SK-N-SH (cell line): ENCODE measurements around the gene BCAS3. TPM values are rescaled to one million over a fixed set of nuclear protein-coding genes. Genes with fewer than 3 reads are reported as not detected.

Experiments
- CTCF ChIA-PET: fragments of 300-600, 350-600 bp; formaldehyde crosslinking; extraction: SDS; loops from one replicate; lab custom pipeline; 2021; lab: Yijun Ruan, JAX
- POLR2A ChIA-PET: fragments of 350-600 bp; sonication (Branson Sonifier 250); formaldehyde crosslinking; extraction: SDS; loops from one replicate; lab custom pipeline; 2020; ENCODE audit warnings: antibody characterized with exemption, inconsistent platforms; lab: Yijun Ruan, JAX
- DNase-seq: peaks from one replicate; pipeline ENCODE4 v3.0.0; 2012
- H2AFZ ChIP-seq: fragments of 200-600 bp; sonication (generic); 2 replicates; pipeline ENCODE4 v1.8.1; 2016; ENCODE audit warnings: antibody characterized with exemption, mild to moderate bottlenecking, low read depth
- H3F3A ChIP-seq: fragments of 200-600 bp; sonication (generic); replicated peaks from 2 replicates; pipeline ENCODE3; 2016; ENCODE audit warnings: antibody characterized with exemption, mild to moderate bottlenecking; ENCODE audit not compliant: insufficient read depth
- H3K27ac ChIP-seq, 2 experiments: fragments of 200-500 bp in 1 of 2; fragments of 200-600 bp in 1 of 2; sonication (Bioruptor generic) in 1 of 2; sonication (generic), shearing (Covaris generic) in 1 of 2; 2 replicates each; pipeline versions ENCODE4 v1.5.1 to v1.6.1; 2014 to 2016; ENCODE audit warnings: low read depth in 2 of 2, inconsistent platforms in 1 of 2, low read length in 1 of 2, mild to moderate bottlenecking in 1 of 2, mixed read lengths in 1 of 2
- H3K27me3 ChIP-seq: fragments of 200-600 bp; sonication (generic), shearing (Covaris generic); 2 replicates; pipeline ENCODE4 v1.6.1; 2016; ENCODE audit warnings: mixed run types; ENCODE audit not compliant: insufficient read depth
- H3K36me3 ChIP-seq, 2 experiments: fragments of 200-500 bp in 1 of 2; fragments of 200-600 bp in 1 of 2; sonication (Bioruptor generic) in 1 of 2; sonication (generic) in 1 of 2; replicated peaks in 1 of 2; 2 replicates each; pipeline versions ENCODE3 to v1.5.1; 2014 to 2016; ENCODE audit warnings: low read length in 1 of 2, mild to moderate bottlenecking in 1 of 2; ENCODE audit not compliant: insufficient read depth in 2 of 2, control insufficient read depth in 1 of 2
- H3K4me1 ChIP-seq, 2 experiments: fragments of 200-500 bp in 1 of 2; fragments of 200-600 bp in 1 of 2; sonication (Bioruptor generic) in 1 of 2; sonication (generic), shearing (Covaris generic) in 1 of 2; 2 replicates each; pipeline versions ENCODE4 v1.5.1 to v1.6.1; 2014 to 2016; ENCODE audit warnings: low read depth in 1 of 2, low read length in 1 of 2, mixed run types in 1 of 2; ENCODE audit not compliant: insufficient read depth in 2 of 2, control insufficient read depth in 1 of 2
- H3K4me2 ChIP-seq: fragments of 200-600 bp; sonication (generic), shearing (Covaris generic); 2 replicates; pipeline ENCODE4 v1.6.1; 2017; ENCODE audit warnings: mixed run types
- H3K4me3 ChIP-seq, 2 experiments: fragments of 200-500 bp in 1 of 2; fragments of 200-600 bp in 1 of 2; sonication (Bioruptor generic) in 1 of 2; sonication (generic), shearing (Covaris generic) in 1 of 2; 2 replicates each; pipeline versions ENCODE4 v1.5.1 to v1.8.1; 2014 to 2016; ENCODE audit warnings: low read depth in 2 of 2, inconsistent platforms in 1 of 2, low read length in 1 of 2, mild to moderate bottlenecking in 1 of 2, mixed read lengths in 1 of 2, moderate library complexity in 1 of 2
- H3K79me2 ChIP-seq: fragments of 200-600 bp; sonication (generic); 2 replicates; pipeline ENCODE4 v1.8.1; 2017; ENCODE audit warnings: mild to moderate bottlenecking; ENCODE audit not compliant: insufficient read depth
- H3K9ac ChIP-seq: fragments of 200-600 bp; sonication (generic); 2 replicates; pipeline ENCODE4 v1.6.1; 2017; ENCODE audit warnings: mixed run types
- H3K9me2 ChIP-seq: fragments of 200-600 bp; sonication (generic); 2 replicates; pipeline ENCODE4 v1.6.1; 2017; ENCODE audit warnings: mixed run types
- H3K9me3 ChIP-seq: fragments of 200-600 bp; sonication (generic); 2 replicates; pipeline ENCODE4 v1.6.1; 2017; ENCODE audit warnings: mixed run types, mild to moderate bottlenecking, moderate library complexity
- H4K20me1 ChIP-seq: fragments of 200-600 bp; sonication (generic); 2 replicates; pipeline ENCODE4 v1.6.1; 2017; ENCODE audit warnings: mild to moderate bottlenecking, mixed run types; ENCODE audit not compliant: insufficient read depth
- CHD2 ChIP-seq: fragments of 150-350 bp; IDR thresholded peaks from 2 replicates; pipeline ENCODE4 v1.6.1; 2018; ENCODE audit warnings: low read length; ENCODE audit not compliant: partially characterized antibody
- EP300 ChIP-seq, 2 experiments: IDR thresholded peaks; 2 replicates each; pipeline versions ENCODE4 v1.4.0 to v1.6.1; 2012; ENCODE audit warnings: borderline replicate concordance in 1 of 2, low read depth in 1 of 2, low read length in 1 of 2
- EZH2phosphoT487 ChIP-seq: fragments of 200-600 bp; sonication (generic); IDR thresholded peaks from 2 replicates; pipeline ENCODE4 v1.6.1; 2017; ENCODE audit warnings: low read depth, mixed run types, mild to moderate bottlenecking, antibody characterized with exemption, moderate library complexity, borderline replicate concordance
- GABPA ChIP-seq: IDR thresholded peaks from 2 replicates; pipeline ENCODE4 v1.4.0; 2012; ENCODE audit warnings: low read depth, mild to moderate bottlenecking
- IRF3 ChIP-seq: fragments of 150-350 bp; IDR thresholded peaks from 2 replicates; pipeline ENCODE4 v1.6.1; 2016; ENCODE audit warnings: mild to moderate bottlenecking, low read depth, low read length
- JUND ChIP-seq: IDR thresholded peaks from 2 replicates; pipeline ENCODE4 v1.4.0; 2012
- MAX ChIP-seq: IDR thresholded peaks from 2 replicates; pipeline ENCODE4 v1.4.0; 2012; ENCODE audit warnings: low read depth
- MEF2A ChIP-seq: IDR thresholded peaks from 2 replicates; pipeline ENCODE4 v1.4.0; 2012; ENCODE audit warnings: low read depth, borderline replicate concordance
- PBX3 ChIP-seq: IDR thresholded peaks from 2 replicates; pipeline ENCODE4; 2012
- RAD21 ChIP-seq: IDR thresholded peaks from 2 replicates; pipeline ENCODE4 v1.6.1; 2012; ENCODE audit warnings: mild to moderate bottlenecking, low read length
- RCOR1 ChIP-seq: fragments of 150-350 bp; IDR thresholded peaks from 2 replicates; pipeline ENCODE4 v1.6.1; 2017; ENCODE audit warnings: antibody characterized with exemption, low read length
- RFX5 ChIP-seq: IDR thresholded peaks from 2 replicates; pipeline ENCODE4 v1.6.1; 2012; ENCODE audit warnings: mild to moderate bottlenecking, improper control_type of control experiment, low read length
- RXRA ChIP-seq: IDR thresholded peaks from 2 replicates; pipeline ENCODE4 v1.4.0; 2012; ENCODE audit warnings: low read depth, mild to moderate bottlenecking, borderline replicate concordance
- SIN3A ChIP-seq: IDR thresholded peaks from 2 replicates; pipeline ENCODE4 v1.6.1; 2012; ENCODE audit warnings: low read depth, mild to moderate bottlenecking, low read length, moderate library complexity, borderline replicate concordance
- TAF1 ChIP-seq: IDR thresholded peaks from 2 replicates; pipeline ENCODE4 v1.6.1; 2012; ENCODE audit warnings: low read depth, mild to moderate bottlenecking, low read length, moderate library complexity, borderline replicate concordance
- TCF12 ChIP-seq: IDR thresholded peaks from 2 replicates; pipeline ENCODE4 v1.4.0; 2012
- USF2 ChIP-seq: fragments of 150-350 bp; IDR thresholded peaks from 2 replicates; pipeline ENCODE4 v1.6.1; 2017; ENCODE audit warnings: antibody characterized with exemption, low read length, low read depth, borderline replicate concordance
- YY1 ChIP-seq: IDR thresholded peaks from 2 replicates; pipeline ENCODE4 v1.4.0; 2012; ENCODE audit warnings: low read depth, mild to moderate bottlenecking
- ZBTB33 ChIP-seq: IDR thresholded peaks from 2 replicates; pipeline ENCODE4 v1.4.0; 2012; ENCODE audit warnings: low read depth, borderline replicate concordance
- WGBS: methylation state at CpG from one replicate; pipeline ENCODE4 v1.1.6; 2017; ENCODE audit warnings: low lambda C conversion rate; 5-methylcytosine and 5-hydroxymethylcytosine counted together
- polyA plus RNA-seq, 3 experiments: library from polyadenylated mRNA; depleted of rRNA; stranded (reverse); fragments of >200 nt; gene quantifications; 2 replicates each; pipeline ENCODE4 v1.2.3, GENCODE V29; 2012

The BCAS3 gene
- polyA plus RNA-seq, 1 of the 3 experiments (the other 2 are of a cell fraction) = 5.9 TPM

- no peak for DNase-seq
- no peaks in the 10 kb centered on the region for H4K20me1 ChIP-seq
- H2AFZ ChIP-seq = no peak overlapping the region
- H3K4me2 ChIP-seq = no peak overlapping the region
- no peaks in the 10 kb centered on the region for H3K36me3 ChIP-seq
- TF ChIP-seq CHD2 (no peak), EZH2phosphoT487 (no peak), SIN3A (no peak)
- TF ChIP-seq, all 33 proteins: peak for 0
- H3K4me1 ChIP-seq = peaks cover 18 to 34% of the 10 kb centered on the region in 2 experiments
- no peaks in the 10 kb centered on the region for H3K9me2 ChIP-seq
- no peaks in the 10 kb centered on the region for H3K9me3 ChIP-seq
- peaks cover 24% of the 10 kb centered on the region for H3F3A ChIP-seq
- H3K79me2 ChIP-seq = no peaks in the 10 kb centered on the region
- H3K9ac ChIP-seq = no peak overlapping the region
- no peaks in the 10 kb centered on the region for H3K27me3 ChIP-seq
- 95% methylated on average over 7 of the region's 7 CpGs for WGBS
- POLR2A ChIA-PET = no interaction called here
- no peak overlapping the region for H3K4me3 ChIP-seq
- CTCF ChIA-PET = interaction anchor here (0.8 to 1.9 kb wide), 8 partner anchors 9 to 276 kb away, joined by 3 to 7 read pairs (median 4); no protein-coding TSS in a partner anchor
- H3K27ac ChIP-seq = no peak overlapping the region
Observed at GRCh38 chr17:61136296-61136695, 458.6 kb downstream of the BCAS3 start.

GRCh38 chr17:61139219-61139618 is 461.6 kb downstream of the BCAS3 start:
- ChIA-PET POLR2A (interaction anchor here (1.2 kb wide), 1 partner anchor 8 kb away, joined by 3 read pairs; no protein-coding TSS in a partner anchor), CTCF (interaction anchor here (0.7 to 2.2 kb wide), 2 partner anchors 273 to 384 kb away, joined by 3 to 8 read pairs; no protein-coding TSS in a partner anchor)
- Histone ChIP-seq H3K36me3 (no peaks in the 10 kb centered on the region), H3K9me3 (no peaks in the 10 kb centered on the region), H3F3A (peaks cover 41% of the 10 kb centered on the region), H3K79me2 (no peaks in the 10 kb centered on the region), H4K20me1 (no peaks in the 10 kb centered on the region), H3K27ac (peak overlapping the region; percentile 58 to 80), H3K9me2 (no peaks in the 10 kb centered on the region), H3K27me3 (no peaks in the 10 kb centered on the region), H2AFZ (peak overlapping the region; percentile 71), H3K4me3 (peak overlapping the region in 1 of 2 experiments; percentile 1; a peak in 1 of 4 replicates), H3K4me2 (peak overlapping the region; percentile 18), H3K9ac (peak overlapping the region; percentile 28; the same call in 1 of the 2 replicates), H3K4me1 (peaks cover 33 to 41% of the 10 kb centered on the region in 2 experiments)
- 32% methylated on average over 4 of the region's 4 CpGs for WGBS
- DNase-seq = no peak
- TF ChIP-seq MEF2A = peak; percentile 35; the same call in 1 of the 2 replicates
- TF ChIP-seq RAD21 = no peak; the same call in 1 of the 2 replicates
- TF ChIP-seq RFX5 = no peak
- peak; percentile 29; the same call in 1 of the 2 replicates for TF ChIP-seq JUND
- peak in 1 of 2 experiments; percentile 76; a peak in 2 of 4 replicates for TF ChIP-seq EP300 (IDR thresholded peaks at IDR 0.05; ENCODE audit: borderline replicate concordance in 1 of 2, low read depth in 1 of 2, low read length in 1 of 2)
- peak; percentile 93 for TF ChIP-seq MAX
- TF ChIP-seq PBX3 = peak; percentile 62
- TF ChIP-seq RXRA = peak; percentile 89; the same call in 1 of the 2 replicates
- no peak for TF ChIP-seq RCOR1
- TF ChIP-seq TCF12 = peak; percentile 91
- TF ChIP-seq ZBTB33 = no peak
- 0 out of 2 replicates have a peak, but pooled peaks have one; percentile 12 for TF ChIP-seq TAF1
- TF ChIP-seq YY1 = peak; percentile 70; the same call in 1 of the 2 replicates
- TF ChIP-seq IRF3 = no peak
- no peak for TF ChIP-seq USF2
- no peak for TF ChIP-seq GABPA
